Measurements from ENCODE around the gene KLF6. TPM values are rescaled to one million over a fixed set of nuclear protein-coding genes. Genes with fewer than 3 reads are reported as not detected.

Gene KLF6
- total RNA-seq, 1 donor from 2014 or later: 144 TPM

- Histone ChIP-seq H3K4me3 (peak overlapping the region; percentile 79 to 99), H3K36me3 (peaks cover 52 to 78% of the 10 kb centered on the region in 2 donors)
- intact Hi-C loops (cut with DNase I): loop anchor here (5.0 kb wide), 1 partner anchor 987 kb away; no protein-coding TSS in a partner anchor
Observed at GRCh38 chr10:3780021-3780770, 4.8 kb downstream of the KLF6 start.

GRCh38 chr10:3779158-3779741, 5.8 kb downstream of the KLF6 start:
- peak overlapping the region; percentile 97 to 100 for H3K27ac ChIP-seq
- no peaks in the 10 kb centered on the region for H3K27me3 ChIP-seq
- peaks cover 21 to 40% of the 10 kb centered on the region in 2 donors for H3K4me1 ChIP-seq
- peak overlapping the region; percentile 79 to 99 for H3K4me3 ChIP-seq
- intact Hi-C loops (cut with DNase I): loop anchor here (5.0 kb wide), 3 partner anchors 242 to 883 kb away; no protein-coding TSS in a partner anchor
- H3K36me3 ChIP-seq: peaks cover 52 to 72% of the 10 kb centered on the region in 2 donors
- TF ChIP-seq CTCF (IDR thresholded peaks at IDR 0.05): no peak
- DNase-seq (ENCODE audit: low spot score in 2 of 2): no peak
- no peaks in the 10 kb centered on the region for H3K9me3 ChIP-seq

More at GRCh38 chr10:3780021-3780770, 4.8 kb downstream of the KLF6 start:
- Histone ChIP-seq H3K27me3 (no peaks in the 10 kb centered on the region), H3K9me3 (no peaks in the 10 kb centered on the region), H3K27ac (peak overlapping the region; percentile 97 to 100), H3K4me1 (peaks cover 21 to 31% of the 10 kb centered on the region in 2 donors)
- no peak for TF ChIP-seq CTCF (IDR thresholded peaks at IDR 0.05)
- peak in 1 of 2 donors; percentile 73 for DNase-seq (ENCODE audit: low spot score in 2 of 2)

GRCh38 chr10:3778692-3779157, 6.3 kb downstream of the KLF6 start:
- H3K9me3 ChIP-seq: no peaks in the 10 kb centered on the region
- TF ChIP-seq CTCF (IDR thresholded peaks at IDR 0.05): no peak
- H3K4me1 ChIP-seq: peaks cover 21 to 45% of the 10 kb centered on the region in 2 donors
- peak overlapping the region; percentile 97 to 100 for H3K27ac ChIP-seq
- intact Hi-C loops (cut with DNase I): loop anchor here (5.0 kb wide), 3 partner anchors 241 to 884 kb away; no protein-coding TSS in a partner anchor
- H3K36me3 ChIP-seq: peaks cover 52 to 70% of the 10 kb centered on the region in 2 donors
- peak overlapping the region; percentile 79 to 99 for H3K4me3 ChIP-seq
- H3K27me3 ChIP-seq: no peaks in the 10 kb centered on the region
- DNase-seq (ENCODE audit: low spot score in 2 of 2): no peak

- Histone ChIP-seq H3K27ac (peak overlapping the region; percentile 92 to 97), H3K27me3 (no peaks in the 10 kb centered on the region), H3K4me1 (peaks cover 21 to 45% of the 10 kb centered on the region in 2 donors), H3K36me3 (peaks cover 52 to 67% of the 10 kb centered on the region in 2 donors), H3K4me3 (peak overlapping the region; percentile 79 to 99), H3K9me3 (no peaks in the 10 kb centered on the region)
- no peak for DNase-seq (ENCODE audit: low spot score in 2 of 2)
- intact Hi-C loops (cut with DNase I): loop anchor here (5.0 kb wide), 3 partner anchors 241 to 884 kb away; no protein-coding TSS in a partner anchor
- TF ChIP-seq CTCF (IDR thresholded peaks at IDR 0.05): no peak
Observed at GRCh38 chr10:3777981-3778691, 6.9 kb downstream of the KLF6 start.

Data from ascending aorta (tissue), 2 donors.